HEK293 (cell line): ENCODE data around the gene PERM1.
"Not testable (repeated sequence)": the region's sequence is repeated elsewhere in the genome, so short reads cannot be mapped to it uniquely, and the experiment has no call there.

Experiments used
- CTCF ChIA-PET: fragments of 350-600 bp; formaldehyde crosslinking; extraction: SDS; loops from one replicate; lab custom pipeline; 2021; ENCODE audit warnings: antibody characterized with exemption; lab: Yijun Ruan, JAX
- POLR2A ChIA-PET: fragments of 300-600 bp; formaldehyde crosslinking; extraction: SDS; loops from one replicate; lab custom pipeline; 2020; ENCODE audit warnings: antibody characterized with exemption, inconsistent platforms; lab: Yijun Ruan, JAX
- H3K27ac ChIP-seq: fragments of 200-500 bp; sonication (Bioruptor generic); 2 replicates; pipeline ENCODE4 v1.5.1; 2014; ENCODE audit warnings: low read depth, low read length, control low read depth, inconsistent platforms; ENCODE audit errors: extremely low read depth
- H3K36me3 ChIP-seq, 2 experiments: fragments of 200-500 bp in 1 of 2; sonication (Bioruptor generic) in 1 of 2; 1 replicate in 1 of 2; 2 replicates in 1 of 2; pipeline ENCODE4 v1.5.1; 2014 to 2017; ENCODE audit warnings: inconsistent platforms in 2 of 2, low read length in 2 of 2; ENCODE audit not compliant: control insufficient read depth in 2 of 2, insufficient read depth in 1 of 2
- H3K4me1 ChIP-seq: fragments of 200-500 bp; sonication (Bioruptor generic); 2 replicates; pipeline ENCODE4 v1.5.1; 2014; ENCODE audit warnings: mild to moderate bottlenecking, low read length, inconsistent platforms; ENCODE audit not compliant: control insufficient read depth, insufficient read depth
- H3K4me3 ChIP-seq: 2 replicates; pipeline ENCODE4 v1.5.1; 2011; ENCODE audit warnings: low read depth, mild to moderate bottlenecking, control low read depth, low read length, moderate library complexity
- H3K9me3 ChIP-seq: fragments of 200-500 bp; sonication (Bioruptor generic); 2 replicates; pipeline ENCODE4 v1.5.1; 2014; ENCODE audit warnings: low read depth, low read length, inconsistent platforms; ENCODE audit not compliant: control insufficient read depth, insufficient read depth
- BCL11B ChIP-seq: fragments of 450-650 bp; formaldehyde crosslinking; IDR thresholded peaks from 2 replicates; pipeline ENCODE4 v1.5.1; 2016; ENCODE audit warnings: low read depth, missing biosample characterization, missing genetic modification characterization
- GLIS2 ChIP-seq: fragments of 450-650 bp; formaldehyde crosslinking; IDR thresholded peaks from 2 replicates; pipeline ENCODE4 v1.5.1; 2016; ENCODE audit warnings: missing biosample characterization, missing genetic modification characterization
- IKZF3 ChIP-seq: fragments of 450-650 bp; IDR thresholded peaks from 2 replicates; pipeline ENCODE4 v1.5.0; 2018; ENCODE audit warnings: missing biosample characterization, mild to moderate bottlenecking, missing genetic modification characterization, moderate library complexity
- SETDB1 ChIP-seq: IDR thresholded peaks from one replicate; pipeline ENCODE4 v1.6.1; 2017; ENCODE audit warnings: mild to moderate bottlenecking, low read length, moderate library complexity, mixed read lengths; ENCODE audit not compliant: insufficient read length
- SP7 ChIP-seq: fragments of 450-650 bp; formaldehyde crosslinking; IDR thresholded peaks from 2 replicates; pipeline ENCODE4 v1.5.1; 2016; ENCODE audit warnings: missing biosample characterization, missing genetic modification characterization
- ZNF133 ChIP-seq: fragments of 450-650 bp; formaldehyde crosslinking; IDR thresholded peaks from 2 replicates; pipeline ENCODE4 v1.5.1; 2016; ENCODE audit warnings: missing biosample characterization, missing genetic modification characterization
- ZNF140 ChIP-seq: fragments of 450-650 bp; formaldehyde crosslinking; IDR thresholded peaks from 2 replicates; pipeline ENCODE4 v1.5.1; 2016; ENCODE audit warnings: missing biosample characterization, missing genetic modification characterization
- ZNF2 ChIP-seq: fragments of 450-650 bp; formaldehyde crosslinking; IDR thresholded peaks from 2 replicates; pipeline ENCODE4 v1.5.1; 2016; ENCODE audit warnings: missing biosample characterization, missing genetic modification characterization
- ZNF202 ChIP-seq: fragments of 450-650 bp; formaldehyde crosslinking; IDR thresholded peaks from 2 replicates; pipeline ENCODE4 v1.5.1; 2016; ENCODE audit warnings: missing biosample characterization, missing genetic modification characterization, borderline replicate concordance
- ZNF221 ChIP-seq: fragments of 450-650 bp; formaldehyde crosslinking; IDR thresholded peaks from 2 replicates; pipeline ENCODE4 v1.5.1; 2017; ENCODE audit warnings: missing biosample characterization, missing genetic modification characterization, borderline replicate concordance
- ZNF223 ChIP-seq: fragments of 450-650 bp; formaldehyde crosslinking; IDR thresholded peaks from 2 replicates; pipeline ENCODE4 v1.5.1; 2016; ENCODE audit warnings: missing biosample characterization, missing genetic modification characterization
- ZNF266 ChIP-seq: fragments of 450-650 bp; formaldehyde crosslinking; IDR thresholded peaks from 2 replicates; pipeline ENCODE4 v1.5.1; 2016; ENCODE audit warnings: missing biosample characterization, missing genetic modification characterization, low read depth
- ZNF433 ChIP-seq: fragments of 450-650 bp; formaldehyde crosslinking; IDR thresholded peaks from 2 replicates; pipeline ENCODE4 v1.5.1; 2016; ENCODE audit warnings: missing biosample characterization, missing genetic modification characterization, low read depth
- ZNF48 ChIP-seq: fragments of 450-650 bp; formaldehyde crosslinking; IDR thresholded peaks from 2 replicates; pipeline ENCODE4 v1.5.1; 2016; ENCODE audit warnings: missing biosample characterization, missing genetic modification characterization
- ZNF513 ChIP-seq: fragments of 450-650 bp; IDR thresholded peaks from 2 replicates; pipeline ENCODE4 v1.5.1; 2018; ENCODE audit warnings: missing biosample characterization, missing genetic modification characterization
- ZNF544 ChIP-seq: fragments of 450-650 bp; formaldehyde crosslinking; IDR thresholded peaks from 2 replicates; pipeline ENCODE4 v1.5.0; 2017; ENCODE audit warnings: missing biosample characterization, missing genetic modification characterization
- ZNF560 ChIP-seq: fragments of 450-650 bp; formaldehyde crosslinking; IDR thresholded peaks from 2 replicates; pipeline ENCODE4 v1.5.1; 2017; ENCODE audit warnings: missing biosample characterization, missing genetic modification characterization, borderline replicate concordance
- ZNF571 ChIP-seq: fragments of 450-650 bp; formaldehyde crosslinking; IDR thresholded peaks from 2 replicates; pipeline ENCODE4 v1.5.0; 2017; ENCODE audit warnings: missing biosample characterization, missing genetic modification characterization
- ZNF585B ChIP-seq: fragments of 450-650 bp; formaldehyde crosslinking; IDR thresholded peaks from 2 replicates; pipeline ENCODE4 v1.5.1; 2016; ENCODE audit warnings: missing biosample characterization, missing genetic modification characterization
- ZNF596 ChIP-seq: fragments of 450-650 bp; IDR thresholded peaks from 2 replicates; pipeline ENCODE4 v1.5.0; 2018; ENCODE audit warnings: missing biosample characterization, mild to moderate bottlenecking, missing genetic modification characterization, moderate library complexity
- ZNF610 ChIP-seq: fragments of 450-650 bp; formaldehyde crosslinking; IDR thresholded peaks from 2 replicates; pipeline ENCODE4 v1.5.1; 2016; ENCODE audit warnings: missing biosample characterization, missing genetic modification characterization, borderline replicate concordance
- ZNF626 ChIP-seq: fragments of 450-650 bp; sonication (Bioruptor Pico); formaldehyde crosslinking; IDR thresholded peaks from 2 replicates; pipeline ENCODE4 v1.5.1; 2018; ENCODE audit warnings: missing biosample characterization, missing genetic modification characterization, inconsistent platforms
- ZNF837 ChIP-seq: fragments of 450-650 bp; formaldehyde crosslinking; IDR thresholded peaks from 2 replicates; pipeline ENCODE4 v1.5.1; 2016; ENCODE audit warnings: missing biosample characterization, missing genetic modification characterization
- TF ChIP-seq, protein P1 (sequence below): fragments of 450-650 bp; formaldehyde crosslinking; optimal IDR thresholded peaks from 2 replicates; pipeline ENCODE3; 2016; ENCODE audit warnings: missing biosample characterization, mild to moderate bottlenecking, missing genetic modification characterization

PERM1 gene

GRCh38 chr1:991895-992294 lies 10.0 kb upstream of the PERM1 start:
- H3K4me1 ChIP-seq, result no peaks in the 10 kb centered on the region
- TF ChIP-seq ZNF133 (tag by site-specific recombination) (peak; percentile 100), ZNF610 (0 out of 2 replicates have a peak, but pooled peaks have one; percentile 46), SETDB1 (peak; percentile 57), ZNF202 (no peak), ZNF560 (tag by site-specific recombination) (0 out of 2 replicates have a peak, but pooled peaks have one; percentile 5), ZNF585B (0 out of 2 replicates have a peak, but pooled peaks have one; percentile 20)
- ChIA-PET POLR2A (no interaction called here), CTCF (interaction anchor here (4.3 kb wide), 1 partner anchor 8 kb away, joined by 39 read pairs; no protein-coding TSS in a partner anchor)
- no peak overlapping the region for H3K4me3 ChIP-seq
- peaks cover 0 to 5% of the 10 kb centered on the region in 2 experiments; a peak in 1 of 3 replicates for H3K36me3 ChIP-seq
- no peaks in the 10 kb centered on the region for H3K9me3 ChIP-seq
- no peak overlapping the region for H3K27ac ChIP-seq

- POLR2A ChIA-PET, H3K36me3 ChIP-seq, H3K4me3 ChIP-seq, H3K27ac ChIP-seq, H3K4me1 ChIP-seq, H3K9me3 ChIP-seq: not testable (repeated sequence)
- CTCF ChIA-PET, result interaction anchor here (0.6 to 4.3 kb wide), 3 partner anchors 7 to 50 kb away, joined by 4 to 39 read pairs (median 5); no protein-coding TSS in a partner anchor
These were observed 9.4 kb upstream of the PERM1 start for GRCh38 chr1:991275-991674.

GRCh38 chr1:988061-988460 lies 6.2 kb upstream of the PERM1 start:
- CTCF ChIA-PET, result interaction anchor here (0.7 kb wide), 1 partner anchor 75 kb away, joined by 3 read pairs; no protein-coding TSS in a partner anchor
- H3K27ac ChIP-seq, POLR2A ChIA-PET: not testable (repeated sequence)

DNA sequence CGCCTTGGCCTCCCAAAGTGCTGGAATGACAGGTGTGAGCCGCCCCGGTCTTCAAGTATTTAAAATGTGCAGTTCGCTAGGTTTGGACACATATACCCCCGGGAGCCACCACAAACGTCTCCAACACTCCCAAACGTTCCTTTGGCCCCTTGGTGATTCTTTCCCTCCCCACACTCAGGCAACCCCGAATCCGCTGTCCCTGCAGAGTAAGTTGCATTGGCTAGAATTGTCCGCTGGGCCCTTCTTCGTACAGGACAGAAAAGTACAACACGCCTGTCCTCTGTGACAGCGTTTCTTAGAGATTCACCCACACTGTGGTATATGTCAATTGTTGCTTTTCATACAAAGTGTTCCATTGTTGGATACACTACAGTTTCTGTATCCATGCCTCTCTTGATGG lies 3.2 kb upstream of the PERM1 start:
- no peaks in the 10 kb centered on the region for H3K9me3 ChIP-seq
- no peak for TF ChIP-seq ZNF2 (tag by site-specific recombination)
- no peak for TF ChIP-seq ZNF48 (tag by site-specific recombination)
- no peak for TF ChIP-seq ZNF140 (tag by site-specific recombination)
- no peak for TF ChIP-seq ZNF221
- no peak for TF ChIP-seq ZNF571
- no peak for TF ChIP-seq ZNF544 (tag by site-specific recombination)
- no peak for TF ChIP-seq ZNF837 (tag by site-specific recombination)
- TF ChIP-seq BCL11B (tag by site-specific recombination), result no peak
- TF ChIP-seq ZNF433 (tag by site-specific recombination), result no peak
- no peak for TF ChIP-seq ZNF596 (tag by site-specific recombination)
- CTCF ChIA-PET, result interaction anchor here (0.6 to 4.0 kb wide), 19 partner anchors 8 to 306 kb away, joined by 3 to 53 read pairs (median 4); partner anchors contain the start of gene AGRN
- POLR2A ChIA-PET, result interaction anchor here (0.8 to 1.2 kb wide), 2 partner anchors 9 to 19 kb away, joined by 3 read pairs; partner anchors contain the start of gene PLEKHN1
- no peaks in the 10 kb centered on the region for H3K36me3 ChIP-seq
- no peak overlapping the region for H3K4me3 ChIP-seq
- no peaks in the 10 kb centered on the region for H3K4me1 ChIP-seq
- no peak overlapping the region for H3K27ac ChIP-seq

More at GRCh38 chr1:988061-988460, 6.2 kb upstream of the PERM1 start:
- H3K36me3 ChIP-seq, H3K9me3 ChIP-seq, H3K4me3 ChIP-seq, H3K4me1 ChIP-seq: not testable (repeated sequence)

DNA sequence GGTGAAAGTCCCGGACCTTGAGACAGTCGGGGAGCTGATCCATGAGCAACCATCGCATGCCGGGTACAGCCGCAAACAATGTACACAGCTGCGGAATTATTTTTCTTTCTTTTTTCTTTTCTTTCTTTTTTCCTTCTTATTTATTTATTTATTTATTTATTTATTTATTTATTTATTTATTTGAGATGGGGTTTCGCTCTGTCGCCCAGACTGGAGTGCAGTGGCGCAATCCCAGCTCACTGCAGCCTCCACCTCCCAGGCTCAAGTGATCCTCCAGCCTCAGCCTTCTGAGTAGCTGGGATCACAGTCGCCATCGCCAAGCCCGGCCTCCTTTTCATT lies 2.6 kb upstream of the PERM1 start:
- Histone ChIP-seq H3K9me3 (no peaks in the 10 kb centered on the region), H3K4me1 (no peaks in the 10 kb centered on the region), H3K36me3 (no peaks in the 10 kb centered on the region), H3K4me3 (no peak overlapping the region), H3K27ac (no peak overlapping the region)
- ChIA-PET CTCF (interaction anchor here (0.5 to 4.0 kb wide), 29 partner anchors 8 to 385 kb away, joined by 3 to 53 read pairs (median 4); partner anchors contain the start of gene AGRN), POLR2A (interaction anchor here (0.8 to 0.9 kb wide), 2 partner anchors 8 to 307 kb away, joined by 3 read pairs; no protein-coding TSS in a partner anchor)
- no peak for TF ChIP-seq IKZF3 (tag by site-specific recombination)
- TF ChIP-seq SP7 (tag by site-specific recombination), result no peak
- TF ChIP-seq, protein P1, sequence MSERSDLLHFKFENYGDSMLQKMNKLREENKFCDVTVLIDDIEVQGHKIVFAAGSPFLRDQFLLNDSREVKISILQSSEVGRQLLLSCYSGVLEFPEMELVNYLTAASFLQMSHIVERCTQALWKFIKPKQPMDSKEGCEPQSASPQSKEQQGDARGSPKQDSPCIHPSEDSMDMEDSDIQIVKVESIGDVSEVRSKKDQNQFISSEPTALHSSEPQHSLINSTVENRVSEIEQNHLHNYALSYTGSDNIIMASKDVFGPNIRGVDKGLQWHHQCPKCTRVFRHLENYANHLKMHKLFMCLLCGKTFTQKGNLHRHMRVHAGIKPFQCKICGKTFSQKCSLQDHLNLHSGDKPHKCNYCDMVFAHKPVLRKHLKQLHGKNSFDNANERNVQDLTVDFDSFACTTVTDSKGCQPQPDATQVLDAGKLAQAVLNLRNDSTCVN (tag by site-specific recombination), result no peak
- no peak for TF ChIP-seq ZNF513
- TF ChIP-seq ZNF223, result peak; percentile 61; the same call in 1 of the 2 replicates
- TF ChIP-seq GLIS2 (tag by site-specific recombination), result peak; percentile 2; the same call in 1 of the 2 replicates
- no peak for TF ChIP-seq ZNF626 (tag by site-specific recombination)
- TF ChIP-seq ZNF585B, result no peak
- TF ChIP-seq ZNF266 (tag by site-specific recombination), result peak; percentile 86
